OCI-M1 (cell line): ENCODE data around the gene HOXD9.

Source experiments
- DNase-seq: peaks from one replicate; lab custom pipeline; 2025; lab: John Stamatoyannopoulos, UW

HOXD9 gene

GRCh38 chr2:176098366-176099158 lies 24.0 kb upstream of the HOXD9 start:
- no peak for DNase-seq

DNA sequence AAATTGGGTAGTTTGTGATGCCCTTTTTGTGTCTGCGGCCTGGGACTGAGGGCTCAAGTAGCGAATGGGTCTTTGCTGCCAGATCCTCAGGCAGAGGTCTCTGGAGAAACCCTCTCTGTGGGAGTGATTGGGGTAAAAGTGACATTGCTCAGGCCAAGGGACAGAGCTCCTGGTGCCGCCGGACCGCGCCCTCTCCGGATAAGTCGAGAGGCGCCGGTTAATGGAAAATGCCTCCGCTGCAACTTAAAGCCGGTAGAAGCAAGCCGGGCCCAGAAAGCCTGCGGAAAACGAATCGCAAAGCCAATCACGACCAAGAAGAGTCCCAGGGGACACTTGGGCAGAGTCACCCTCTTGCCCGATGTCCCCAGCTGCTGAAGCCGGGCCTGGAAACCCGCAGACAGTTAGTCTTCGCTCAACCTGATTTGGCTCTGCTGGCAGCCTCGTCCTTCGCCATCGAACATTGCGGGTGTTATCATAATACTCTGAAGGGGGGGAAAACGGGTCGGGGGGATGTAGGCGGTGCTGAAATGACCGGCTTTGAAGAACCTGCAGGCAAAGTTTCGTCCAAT lies 23.3 kb upstream of the HOXD9 start:
- no peak for DNase-seq

- DNase-seq = no peak
Measured at GRCh38 chr2:176099728-176100546, 22.6 kb upstream of the HOXD9 start, which contains the start of gene HOXD12. HOXD12 (plus strand) TSS chr2:176099795; CDS start chr2:176099802, 7 bp downstream.

DNA sequence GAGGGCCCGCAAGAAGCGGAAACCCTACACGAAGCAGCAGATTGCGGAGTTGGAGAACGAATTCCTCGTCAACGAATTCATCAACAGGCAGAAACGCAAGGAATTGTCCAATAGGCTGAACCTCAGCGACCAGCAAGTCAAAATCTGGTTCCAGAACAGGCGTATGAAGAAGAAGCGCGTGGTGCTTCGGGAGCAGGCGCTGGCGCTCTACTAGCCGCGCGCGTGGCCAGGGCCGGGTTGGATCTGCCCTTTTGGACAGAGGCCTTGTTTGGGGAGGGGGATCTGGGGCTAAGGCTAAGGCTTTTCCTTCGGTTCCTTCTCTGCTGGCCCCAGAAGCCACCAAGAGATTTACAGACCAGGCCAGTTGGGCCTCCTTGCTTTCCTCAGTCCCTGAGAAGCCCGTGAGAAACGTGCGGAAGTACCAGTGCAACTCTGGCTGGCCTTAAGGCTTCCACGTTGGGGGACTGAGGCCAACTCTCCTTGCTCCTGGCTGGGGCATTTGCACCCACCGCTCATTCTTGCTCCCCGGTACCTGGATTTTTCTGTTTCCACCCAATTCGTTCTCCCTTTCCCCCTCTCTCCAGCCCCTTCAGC lies 21.9 kb upstream of the HOXD9 start:
- no peak for DNase-seq

- DNase-seq = no peak
Measured at GRCh38 chr2:176101216-176101830, 21.2 kb upstream of the HOXD9 start.

GRCh38 chr2:176101842-176102241 lies 20.7 kb upstream of the HOXD9 start:
- no peak for DNase-seq

GRCh38 chr2:176102309-176102866 lies 20.1 kb upstream of the HOXD9 start:
- no peak for DNase-seq

- DNase-seq = no peak
Measured at GRCh38 chr2:176103194-176103593, 19.3 kb upstream of the HOXD9 start.

DNA sequence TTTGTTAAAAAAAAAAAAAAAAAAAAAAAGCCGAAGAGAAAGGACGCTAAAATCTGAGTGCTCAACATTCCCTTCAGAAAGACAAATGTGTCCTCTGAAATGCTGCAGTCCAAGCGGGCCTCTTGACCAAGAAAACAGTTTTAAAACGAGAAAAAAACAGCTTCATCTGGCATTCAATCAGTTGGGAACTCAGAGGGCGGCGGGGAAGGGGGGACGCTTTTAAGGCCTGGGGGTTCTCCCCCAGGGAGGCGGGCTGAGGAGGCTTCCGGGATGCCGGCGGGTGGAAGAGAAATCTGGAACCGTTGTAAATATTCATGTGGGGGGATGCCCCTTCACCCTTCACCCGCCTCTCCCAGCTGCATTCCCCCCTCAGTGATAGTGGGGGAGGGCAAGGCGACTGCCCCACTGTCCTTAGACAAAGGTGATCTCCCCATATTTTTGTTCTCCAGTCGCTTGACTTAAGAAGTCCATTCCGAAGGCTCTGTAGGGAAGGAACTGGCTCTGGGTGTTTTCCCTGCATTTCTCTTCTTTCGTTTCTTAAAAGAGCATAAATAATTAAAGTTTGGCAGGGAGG lies 18.7 kb upstream of the HOXD9 start:
- DNase-seq = no peak

DNA sequence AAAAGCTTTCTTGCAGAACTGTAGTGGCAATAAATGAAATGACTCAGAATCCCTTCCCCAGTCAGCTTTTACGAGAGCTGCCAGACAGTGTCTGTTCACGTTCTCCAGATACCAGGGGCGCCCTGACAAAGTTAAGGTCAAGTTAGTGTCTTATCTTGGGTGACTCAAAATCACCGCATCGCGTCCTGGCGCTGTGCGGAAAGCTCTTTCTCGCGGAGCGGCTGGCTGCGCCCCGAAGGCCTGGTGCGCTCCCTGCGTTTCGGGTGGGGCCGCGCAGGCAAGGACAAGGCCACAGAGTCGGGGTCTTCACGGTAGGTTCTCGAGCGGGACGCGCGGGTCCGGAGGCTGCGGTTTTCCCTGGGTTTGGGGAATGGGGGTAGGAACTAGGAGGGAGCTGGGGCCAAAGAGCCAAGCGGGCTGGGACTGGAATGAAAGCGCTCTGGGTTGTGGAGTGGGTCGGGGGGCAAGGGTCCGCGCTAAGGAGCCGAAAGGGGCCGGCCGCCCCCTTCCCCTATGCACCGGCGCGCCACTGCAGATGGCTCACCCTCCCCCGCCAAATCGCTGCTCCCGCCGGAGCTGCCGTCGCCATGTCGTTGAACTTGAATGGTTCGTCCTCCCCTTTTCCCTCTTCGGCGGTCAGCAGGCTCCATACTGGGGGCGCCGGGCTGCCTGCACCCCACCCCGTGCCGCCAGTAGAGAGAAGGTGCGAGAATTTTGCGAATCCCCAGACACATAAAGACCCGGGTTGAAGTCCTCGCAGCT lies 18.0 kb upstream of the HOXD9 start:
- no peak for DNase-seq

DNA sequence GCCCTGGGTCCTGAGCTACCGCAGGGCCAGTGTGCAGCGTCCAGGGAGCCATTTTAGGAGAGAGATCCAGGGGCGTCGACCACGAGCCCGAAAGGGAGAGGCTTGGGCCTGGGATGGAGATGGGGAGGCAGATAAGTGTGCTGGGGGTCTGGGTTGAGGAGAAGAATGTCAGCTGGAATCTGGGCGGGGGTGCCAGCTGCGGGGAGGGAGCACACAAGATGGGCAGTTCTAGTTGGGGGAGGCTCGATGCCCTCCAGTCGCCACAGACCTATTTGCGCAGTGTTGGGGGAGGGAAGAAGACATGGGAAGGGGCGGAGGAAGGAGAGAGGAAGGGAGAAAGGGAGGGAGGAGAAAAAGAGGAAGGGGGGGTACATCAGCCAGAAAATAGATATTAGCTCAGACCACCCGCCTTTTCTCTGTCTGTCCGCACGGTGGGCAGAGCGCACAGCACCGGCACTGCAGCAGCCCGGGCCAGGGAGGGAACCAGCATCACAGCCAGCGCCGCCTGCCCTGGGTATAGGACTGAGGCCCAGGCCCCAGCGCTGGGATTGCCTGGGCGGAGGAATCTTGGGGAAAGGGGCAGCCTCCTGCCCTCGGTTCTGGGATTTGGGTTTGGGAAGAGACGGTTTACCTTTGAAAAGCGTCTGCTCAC lies 17.3 kb upstream of the HOXD9 start:
- no peak for DNase-seq

- DNase-seq = no peak
Measured at GRCh38 chr2:176105730-176106580, 16.6 kb upstream of the HOXD9 start.

DNA sequence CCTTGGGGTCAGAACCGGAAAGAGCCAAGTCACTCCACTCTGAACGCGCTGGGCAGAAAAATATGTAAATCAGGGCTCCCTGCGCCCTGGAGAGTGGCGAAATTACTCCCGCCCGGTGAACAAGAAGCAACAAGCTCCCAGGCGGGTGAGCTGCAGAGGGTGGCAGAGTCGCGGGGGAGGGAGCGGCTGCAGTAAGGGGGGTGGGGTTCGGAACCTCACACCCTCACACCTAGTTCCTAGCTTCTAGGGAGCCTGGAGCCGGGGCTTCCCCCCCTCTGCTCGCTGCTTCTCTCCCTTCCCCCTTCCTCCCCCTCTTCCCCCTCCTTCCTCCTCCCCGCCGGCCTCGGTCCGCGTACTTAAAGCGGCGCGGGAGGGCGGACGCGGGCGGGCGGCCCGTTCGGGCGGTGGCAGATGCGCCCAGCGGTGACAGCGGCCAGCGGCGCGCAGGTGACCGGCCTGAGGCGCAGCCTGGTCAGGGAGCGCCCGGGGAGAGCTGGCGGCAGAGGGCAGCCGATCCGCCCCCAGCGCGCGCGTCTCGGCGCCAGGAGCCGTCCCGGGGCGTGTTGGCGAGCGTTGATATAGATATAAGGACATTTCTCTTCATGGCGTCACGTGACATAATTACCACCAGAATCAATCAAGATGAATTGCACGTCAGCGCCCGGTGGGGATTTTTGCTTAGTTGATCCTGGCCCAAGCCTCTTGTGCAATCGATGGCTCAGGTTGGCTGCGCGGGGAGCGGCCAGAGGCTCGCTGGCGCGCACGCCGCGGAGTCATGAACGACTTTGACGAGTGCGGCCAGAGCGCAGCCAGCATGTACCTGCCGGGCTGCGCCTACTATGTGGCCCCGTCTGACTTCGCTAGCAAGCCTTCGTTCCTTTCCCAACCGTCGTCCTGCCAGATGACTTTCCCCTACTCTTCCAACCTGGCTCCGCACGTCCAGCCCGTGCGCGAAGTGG lies 15.7 kb upstream of the HOXD9 start, which contains the start of gene HOXD11:
TSS of gene HOXD11 (plus strand) at position 700 of the 959 bp plus-strand sequence. CDS start at position 776, 76 bp downstream.
- DNase-seq = no peak

DNA sequence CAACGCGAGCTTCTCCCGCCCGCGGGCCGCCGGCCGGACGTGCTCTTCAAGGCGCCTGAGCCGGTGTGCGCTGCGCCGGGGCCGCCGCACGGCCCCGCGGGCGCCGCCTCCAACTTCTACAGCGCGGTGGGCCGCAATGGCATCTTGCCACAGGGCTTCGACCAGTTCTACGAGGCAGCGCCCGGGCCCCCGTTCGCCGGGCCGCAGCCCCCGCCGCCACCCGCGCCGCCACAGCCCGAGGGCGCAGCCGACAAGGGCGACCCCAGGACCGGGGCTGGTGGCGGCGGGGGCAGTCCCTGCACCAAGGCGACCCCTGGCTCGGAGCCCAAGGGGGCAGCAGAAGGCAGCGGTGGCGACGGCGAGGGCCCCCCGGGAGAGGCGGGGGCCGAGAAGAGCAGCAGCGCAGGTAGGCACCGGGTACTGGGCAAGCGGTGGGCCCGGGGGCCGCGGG lies 14.8 kb upstream of the HOXD9 start:
- no peak for DNase-seq

GRCh38 chr2:176109192-176109901 lies 13.2 kb upstream of the HOXD9 start:
- no peak for DNase-seq

GRCh38 chr2:176109946-176110345 lies 12.6 kb upstream of the HOXD9 start:
- no peak for DNase-seq
